Osteocyte (in vitro differentiated cells): ENCODE results near the gene TMEM92. TPM values are rescaled to one million over a fixed set of nuclear protein-coding genes. Genes with fewer than 3 reads are reported as not detected.
A peak's percentile ranks its signal among the peaks of the same experiment; 100 is the strongest.
"Not testable (repeated sequence)": the region's sequence is repeated elsewhere in the genome, so short reads cannot be mapped to it uniquely, and the experiment has no call there.

Experiments used
- DNase-seq: peaks from one replicate; pipeline ENCODE4 v3.0.0; 2021; ENCODE audit warnings: mixed read lengths; ENCODE audit not compliant: unreplicated experiment; ENCODE audit errors: extremely low spot score
- H3K27ac Mint-ChIP-seq: one replicate; pipeline ENCODE4 v1.8.0; 2021; ENCODE audit warnings: mild to moderate bottlenecking, mixed read lengths; ENCODE audit not compliant: unreplicated experiment
- H3K27me3 Mint-ChIP-seq: one replicate; pipeline ENCODE4 v1.8.0; 2021; ENCODE audit warnings: mixed read lengths; ENCODE audit not compliant: unreplicated experiment
- H3K36me3 Mint-ChIP-seq: one replicate; pipeline ENCODE4 v1.8.0; 2021; ENCODE audit warnings: mixed read lengths; ENCODE audit not compliant: unreplicated experiment
- H3K4me1 Mint-ChIP-seq: one replicate; pipeline ENCODE4 v1.8.0; 2021; ENCODE audit warnings: mixed read lengths; ENCODE audit not compliant: unreplicated experiment
- H3K4me3 Mint-ChIP-seq: one replicate; pipeline ENCODE4 v1.8.0; 2021; ENCODE audit warnings: mild to moderate bottlenecking, moderate library complexity, mixed read lengths; ENCODE audit not compliant: unreplicated experiment
- H3K9me3 Mint-ChIP-seq: one replicate; pipeline ENCODE4 v1.8.0; 2021; ENCODE audit warnings: mixed read lengths; ENCODE audit not compliant: unreplicated experiment
- total RNA-seq: library from RNA; stranded (reverse); gene quantifications from 2 replicates; pipeline ENCODE4 v1.2.1, GENCODE V29; 2021
- TF ChIP-seq, protein P1 (sequence below): fragments of 200-600 bp; sonication (generic); IDR thresholded peaks from 2 replicates; pipeline ENCODE4 v1.5.0; 2021; ENCODE audit warnings: antibody characterized with exemption, mild to moderate bottlenecking, moderate library complexity

The TMEM92 gene
- total RNA-seq, 1 donor from 2014 or later, result 4.3 TPM

- no peaks in the 10 kb centered on the region for H3K27me3 Mint-ChIP-seq
- peak overlapping the region; percentile 85 for H3K27ac Mint-ChIP-seq
Observed at GRCh38 chr17:50280801-50281441, 6.7 kb downstream of the TMEM92 start.

DNA sequence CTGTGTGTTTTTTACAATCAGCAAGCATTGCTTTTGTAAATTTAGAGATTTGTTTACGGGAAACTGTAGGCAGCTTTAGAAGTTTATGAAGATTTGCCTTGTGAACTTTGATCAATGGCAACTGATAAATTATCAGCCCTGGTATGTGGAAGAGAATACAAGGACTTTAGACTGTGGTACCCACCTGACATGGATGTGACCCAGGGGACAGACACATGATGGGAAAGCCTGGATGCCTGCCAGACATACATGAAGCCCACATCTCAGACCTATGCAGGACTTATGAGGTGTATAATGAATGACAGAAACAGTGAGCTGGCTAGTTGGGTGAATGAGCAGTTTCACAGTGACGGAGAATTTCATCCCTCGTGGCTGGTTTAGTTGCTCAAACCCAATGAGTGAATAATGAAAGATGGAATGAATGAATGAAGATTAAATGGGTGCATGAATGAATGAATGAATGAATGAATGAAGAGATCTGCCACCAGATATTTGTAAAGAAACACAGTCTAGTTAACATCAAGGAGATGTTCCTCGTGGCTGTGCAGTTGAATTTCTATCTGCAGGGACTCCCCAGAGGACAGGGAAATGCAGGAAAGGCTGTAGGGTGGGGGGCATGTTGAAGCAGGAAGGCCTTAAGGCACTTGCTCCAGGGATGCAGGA is 7.6 kb downstream of the TMEM92 start:
- peaks cover 30% of the 10 kb centered on the region for H3K36me3 Mint-ChIP-seq
- peaks cover 56% of the 10 kb centered on the region for H3K4me1 Mint-ChIP-seq

More at GRCh38 chr17:50280801-50281441, 6.7 kb downstream of the TMEM92 start:
- Mint-ChIP-seq H3K4me1 (peaks cover 54% of the 10 kb centered on the region), H3K36me3 (peaks cover 30% of the 10 kb centered on the region), H3K9me3 (no peaks in the 10 kb centered on the region), H3K4me3 (no peak overlapping the region)
- TF ChIP-seq, protein P1, sequence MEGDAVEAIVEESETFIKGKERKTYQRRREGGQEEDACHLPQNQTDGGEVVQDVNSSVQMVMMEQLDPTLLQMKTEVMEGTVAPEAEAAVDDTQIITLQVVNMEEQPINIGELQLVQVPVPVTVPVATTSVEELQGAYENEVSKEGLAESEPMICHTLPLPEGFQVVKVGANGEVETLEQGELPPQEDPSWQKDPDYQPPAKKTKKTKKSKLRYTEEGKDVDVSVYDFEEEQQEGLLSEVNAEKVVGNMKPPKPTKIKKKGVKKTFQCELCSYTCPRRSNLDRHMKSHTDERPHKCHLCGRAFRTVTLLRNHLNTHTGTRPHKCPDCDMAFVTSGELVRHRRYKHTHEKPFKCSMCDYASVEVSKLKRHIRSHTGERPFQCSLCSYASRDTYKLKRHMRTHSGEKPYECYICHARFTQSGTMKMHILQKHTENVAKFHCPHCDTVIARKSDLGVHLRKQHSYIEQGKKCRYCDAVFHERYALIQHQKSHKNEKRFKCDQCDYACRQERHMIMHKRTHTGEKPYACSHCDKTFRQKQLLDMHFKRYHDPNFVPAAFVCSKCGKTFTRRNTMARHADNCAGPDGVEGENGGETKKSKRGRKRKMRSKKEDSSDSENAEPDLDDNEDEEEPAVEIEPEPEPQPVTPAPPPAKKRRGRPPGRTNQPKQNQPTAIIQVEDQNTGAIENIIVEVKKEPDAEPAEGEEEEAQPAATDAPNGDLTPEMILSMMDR, result no peak
- DNase-seq, result no peak

DNA sequence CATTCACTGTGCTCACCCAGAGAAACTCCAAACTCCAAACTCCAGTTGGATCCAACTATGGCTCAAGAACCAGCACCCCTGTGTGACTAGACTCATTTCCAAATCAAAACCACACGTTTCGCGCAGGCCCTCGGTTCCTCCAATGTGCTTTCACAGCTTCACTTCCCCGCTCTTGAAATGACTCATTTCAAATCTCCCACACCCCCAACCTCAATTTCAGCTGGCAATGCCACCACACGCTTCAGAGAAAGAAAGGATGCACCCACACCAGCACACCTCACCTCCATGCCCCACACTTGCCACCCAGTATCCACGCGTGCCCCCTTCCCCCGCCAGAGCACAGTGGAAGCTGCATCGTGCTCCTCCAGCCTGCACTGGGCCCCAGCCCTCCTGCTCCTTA is 9.0 kb downstream of the TMEM92 start:
- no peak for DNase-seq
- TF ChIP-seq, protein P1, result no peak
- Mint-ChIP-seq H3K4me3 (no peak overlapping the region), H3K36me3 (peaks cover 30% of the 10 kb centered on the region), H3K27ac (peak overlapping the region; percentile 40), H3K27me3 (no peaks in the 10 kb centered on the region), H3K9me3 (no peaks in the 10 kb centered on the region), H3K4me1 (peaks cover 56% of the 10 kb centered on the region)

More for the DNA sequence above, 7.6 kb downstream of the TMEM92 start:
- H3K27ac Mint-ChIP-seq, result no peak overlapping the region
- H3K4me3 Mint-ChIP-seq, result no peak overlapping the region
- H3K27me3 Mint-ChIP-seq, result no peaks in the 10 kb centered on the region
- TF ChIP-seq, protein P1, result no peak
- H3K9me3 Mint-ChIP-seq, result no peaks in the 10 kb centered on the region
- DNase-seq, result no peak

GRCh38 chr17:50283714-50284113 is 9.4 kb downstream of the TMEM92 start:
- Mint-ChIP-seq H3K36me3 (peaks cover 32% of the 10 kb centered on the region), H3K4me3 (no peak overlapping the region), H3K9me3 (no peaks in the 10 kb centered on the region), H3K27me3 (no peaks in the 10 kb centered on the region), H3K27ac (no peak overlapping the region), H3K4me1 (peaks cover 56% of the 10 kb centered on the region)
- no peak for DNase-seq
- TF ChIP-seq, protein P1, result no peak

DNA sequence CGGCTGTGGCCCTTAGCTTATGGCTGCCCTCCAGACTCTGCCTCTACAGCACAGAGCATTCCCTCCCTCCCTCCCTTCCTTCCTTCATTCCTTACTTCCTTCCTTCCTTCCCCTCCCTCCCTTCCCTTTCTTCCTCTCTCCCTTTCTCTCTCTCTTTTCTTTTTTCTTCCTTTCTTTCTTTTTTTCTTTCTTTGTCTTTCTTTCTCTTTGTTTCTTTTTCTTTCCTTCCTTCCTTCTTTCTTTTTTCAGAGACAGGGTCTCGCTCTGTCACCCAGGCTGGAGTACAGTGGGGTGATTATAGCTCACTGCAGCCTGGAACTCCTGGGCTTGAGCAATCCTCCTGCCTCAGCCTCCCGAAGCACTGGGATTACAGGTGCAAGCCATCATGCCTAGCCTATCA is 11.7 kb downstream of the TMEM92 start:
- Mint-ChIP-seq H3K27ac (no peak overlapping the region), H3K9me3 (no peaks in the 10 kb centered on the region), H3K4me1 (peaks cover 57% of the 10 kb centered on the region), H3K36me3 (peaks cover 29% of the 10 kb centered on the region), H3K4me3 (no peak overlapping the region), H3K27me3 (no peaks in the 10 kb centered on the region)
- DNase-seq, result no peak
- TF ChIP-seq, protein P1, result no peak

DNA sequence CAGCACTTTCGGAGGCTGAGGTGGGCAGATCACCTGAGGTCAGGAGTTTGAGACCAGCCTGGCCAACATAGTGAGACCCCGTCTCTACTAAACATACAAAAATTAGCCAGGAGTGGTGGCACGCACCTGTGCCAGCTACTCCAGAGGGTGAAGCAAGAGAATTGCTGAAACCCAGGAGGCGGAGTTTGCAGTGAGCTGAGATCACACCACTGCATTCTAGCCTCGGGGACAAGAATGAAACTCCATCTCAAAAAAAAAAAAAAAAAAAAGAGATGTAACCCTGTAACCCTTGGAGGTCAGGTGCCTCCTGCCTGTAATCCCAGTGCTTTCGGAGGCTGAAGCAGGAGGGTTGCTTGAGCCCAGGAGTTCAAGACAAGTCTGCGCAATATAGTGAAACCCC is 13.0 kb downstream of the TMEM92 start:
- H3K27me3 Mint-ChIP-seq, H3K4me3 Mint-ChIP-seq, H3K27ac Mint-ChIP-seq, H3K9me3 Mint-ChIP-seq, DNase-seq: not testable (repeated sequence)
- peaks cover 20% of the 10 kb centered on the region for H3K36me3 Mint-ChIP-seq
- H3K4me1 Mint-ChIP-seq, result peaks cover 70% of the 10 kb centered on the region
